A549 (cell line): Measurements from ENCODE around the gene ARHGDIB. TPM values are rescaled to one million over a fixed set of nuclear protein-coding genes. Genes with fewer than 3 reads are reported as not detected.

Experiments
- ATAC-seq, 2 experiments: fragments of 200-7000 bp in 1 of 2; fragments of >200 bp in 1 of 2; cut with Nextera tagmentation in 1 of 2; cut with Tn5 transposase in 1 of 2; 3 replicates each; pipeline versions ENCODE4 v1.8.0 to v1.9.1; 2018 to 2020; ENCODE audit warnings: mild to moderate bottlenecking in 1 of 2, moderate library complexity in 1 of 2
- CTCF ChIA-PET: fragments of 300-600 bp; sonication (Branson Sonifier 250); formaldehyde crosslinking; extraction: SDS; loops from one replicate; lab custom pipeline; 2021; ENCODE audit warnings: antibody characterized with exemption, inconsistent platforms; lab: Yijun Ruan, JAX
- POLR2A ChIA-PET: fragments of 350-600 bp; formaldehyde crosslinking; extraction: SDS; loops from one replicate; lab custom pipeline; 2021; ENCODE audit warnings: antibody characterized with exemption, inconsistent platforms; lab: Yijun Ruan, JAX
- DNase-seq, 2 experiments: peaks; one replicate each; pipeline versions ENCODE4 v3.0.0 to v3.0.0-alpha.2; 2011 to 2016; ENCODE audit warnings: low read depth in 1 of 2, low spot score in 1 of 2
- FAIRE-seq: peaks from 2 replicates; lab custom pipeline; 2011; peaks lifted over from hg19 to GRCh38; lab: Jason Lieb, UNC
- H3K27ac ChIP-seq, 2 experiments: fragments of >200 bp; sonication (Bioruptor Twin); formaldehyde crosslinking; 3 replicates each; pipeline ENCODE4 v1.5.1; 2016 to 2017
- H3K4me1 ChIP-seq: fragments of >200 bp; sonication (Bioruptor Twin); formaldehyde crosslinking; 3 replicates; pipeline ENCODE4 v1.6.1; 2016
- H3K4me2 ChIP-seq: fragments of >200 bp; sonication (Bioruptor Twin); formaldehyde crosslinking; 3 replicates; pipeline ENCODE4 v1.6.1; 2016
- H3K4me3 ChIP-seq: fragments of >200 bp; sonication (Bioruptor Twin); formaldehyde crosslinking; 3 replicates; pipeline ENCODE4 v1.5.1; 2016
- H3K9me3 ChIP-seq: fragments of >200 bp; sonication (Bioruptor Twin); formaldehyde crosslinking; 3 replicates; pipeline ENCODE4 v1.6.1; 2016
- CEBPB ChIP-seq, 2 experiments: fragments of >200 bp in 1 of 2; sonication (Bioruptor Twin) in 1 of 2; formaldehyde crosslinking in 1 of 2; IDR thresholded peaks; 2 replicates each; pipeline ENCODE4 v1.6.1; 2012 to 2016
- CHD4 ChIP-seq: fragments of 200-600 bp; sonication (generic); IDR thresholded peaks from 2 replicates; pipeline ENCODE4 v1.6.1; 2016; ENCODE audit warnings: antibody characterized with exemption, mild to moderate bottlenecking, borderline replicate concordance
- EP300 ChIP-seq, 2 experiments: fragments of >200 bp; sonication (Bioruptor Twin); formaldehyde crosslinking; IDR thresholded peaks; 2 replicates in 1 of 2; 3 replicates in 1 of 2; pipeline ENCODE4 v1.6.1; 2016 to 2017
- ESRRA ChIP-seq: fragments of 150-350 bp; IDR thresholded peaks from 2 replicates; pipeline ENCODE4 v1.6.1; 2014; ENCODE audit warnings: mild to moderate bottlenecking, low read length, borderline replicate concordance
- FOSB ChIP-seq: fragments of 250-450 bp; sonication (Bioruptor Pico); IDR thresholded peaks from 2 replicates; pipeline ENCODE4 v1.5.0; 2020; ENCODE audit warnings: mild to moderate bottlenecking, moderate library complexity
- FOSL2 ChIP-seq, 2 experiments: fragments of 450-650 bp in 1 of 2; fragments of >200 bp in 1 of 2; sonication (Bioruptor Twin) in 1 of 2; formaldehyde crosslinking; IDR thresholded peaks; 2 replicates each; pipeline versions ENCODE4 v1.5.0 to v1.6.1; 2016 to 2020; ENCODE audit warnings: mild to moderate bottlenecking in 1 of 2, moderate library complexity in 1 of 2
- FOXS1 ChIP-seq: fragments of 250-450 bp; sonication (Bioruptor Pico); IDR thresholded peaks from 2 replicates; pipeline ENCODE4 v1.5.0; 2020; ENCODE audit warnings: mild to moderate bottlenecking, moderate library complexity
- GATA3 ChIP-seq: IDR thresholded peaks from 2 replicates; pipeline ENCODE4 v1.6.1; 2012; ENCODE audit warnings: borderline replicate concordance
- HEYL ChIP-seq: fragments of 250-450 bp; sonication (Bioruptor Pico); IDR thresholded peaks from 2 replicates; pipeline ENCODE4 v1.8.0; 2021; ENCODE audit warnings: mild to moderate bottlenecking, moderate library complexity
- JUNB ChIP-seq: fragments of >200 bp; sonication (Bioruptor Twin); formaldehyde crosslinking; IDR thresholded peaks from 2 replicates; pipeline ENCODE4 v1.6.1; 2016
- KDM1A ChIP-seq: fragments of 200-600 bp; sonication (generic); IDR thresholded peaks from 2 replicates; pipeline ENCODE4 v1.6.1; 2016; ENCODE audit warnings: low read depth, mild to moderate bottlenecking
- KDM5A ChIP-seq: fragments of 200-600 bp; sonication (generic); IDR thresholded peaks from 2 replicates; pipeline ENCODE4 v1.6.1; 2016; ENCODE audit warnings: antibody characterized with exemption, mild to moderate bottlenecking
- MAZ ChIP-seq: fragments of 150-350 bp; IDR thresholded peaks from 2 replicates; pipeline ENCODE4 v1.6.1; 2014; ENCODE audit warnings: antibody characterized with exemption, low read depth, low read length, borderline replicate concordance
- PHF8 ChIP-seq: fragments of 200-600 bp; sonication (generic); IDR thresholded peaks from 2 replicates; pipeline ENCODE4 v1.6.1; 2016; ENCODE audit warnings: low read depth, mild to moderate bottlenecking, antibody characterized with exemption, moderate library complexity, borderline replicate concordance
- POLR2A ChIP-seq: IDR thresholded peaks from 2 replicates; pipeline ENCODE4 v1.6.1; 2012; ENCODE audit warnings: mild to moderate bottlenecking, low read length
- RARB ChIP-seq: fragments of 250-450 bp; sonication (Bioruptor Pico); IDR thresholded peaks from 2 replicates; pipeline ENCODE4 v1.8.0; 2021; ENCODE audit warnings: mild to moderate bottlenecking, moderate library complexity
- RNF2 ChIP-seq: fragments of 200-600 bp; sonication (generic); IDR thresholded peaks from 2 replicates; pipeline ENCODE4 v1.6.1; 2016; ENCODE audit warnings: low read depth, mild to moderate bottlenecking, antibody characterized with exemption, moderate library complexity, borderline replicate concordance
- SMC3 ChIP-seq: fragments of >200 bp; sonication (Bioruptor Twin); formaldehyde crosslinking; IDR thresholded peaks from 3 replicates; pipeline ENCODE4 v1.6.1; 2018; ENCODE audit warnings: inconsistent platforms
- TFCP2L1 ChIP-seq: fragments of 250-450 bp; sonication (Bioruptor Pico); IDR thresholded peaks from 2 replicates; pipeline ENCODE4 v1.5.0; 2021; ENCODE audit warnings: mild to moderate bottlenecking
- TP53 ChIP-seq: fragments of 250-450 bp; sonication (Bioruptor Pico); IDR thresholded peaks from 2 replicates; pipeline ENCODE4 v1.5.0; 2021; ENCODE audit warnings: mild to moderate bottlenecking, moderate library complexity
- ZC3H11A ChIP-seq: fragments of 450-650 bp; IDR thresholded peaks from 2 replicates; pipeline ENCODE4 v1.6.1; 2014; ENCODE audit warnings: antibody characterized with exemption, mild to moderate bottlenecking
- ZNF302 ChIP-seq: fragments of 250-450 bp; sonication (Bioruptor Pico); IDR thresholded peaks from 2 replicates; pipeline ENCODE4 v1.9.0; 2021; ENCODE audit warnings: inconsistent platforms, mild to moderate bottlenecking, moderate library complexity
- ZSCAN20 ChIP-seq: fragments of 250-450 bp; sonication (Bioruptor Pico); IDR thresholded peaks from 2 replicates; pipeline ENCODE4 v1.8.0; 2022; ENCODE audit warnings: mild to moderate bottlenecking, moderate library complexity
- whole genome bisulfite sequencing: methylation state at CpG from one replicate; pipeline ENCODE4 v1.1.6; 2017; ENCODE audit errors: missing lambda C conversion rate; 5-methylcytosine and 5-hydroxymethylcytosine counted together
- polyA plus RNA-seq, 4 experiments: library from polyadenylated mRNA; depleted of rRNA in 3 of 4; stranded (reverse); fragments of >200 nt; fragmentation: RNase III in 1 of 4; extraction: RNeasy Plus Mini Kit Qiagen cat#74134 plus additional on column Dnase treatment in 1 of 4; gene quantifications; 2 replicates in 3 of 4; 3 replicates in 1 of 4; pipeline ENCODE4 v1.2.3, GENCODE V29; 2011 to 2017
- TF ChIP-seq, protein P1 (sequence below): fragments of >200 bp; sonication (Bioruptor Twin); formaldehyde crosslinking; IDR thresholded peaks from 3 replicates; pipeline ENCODE4 v1.5.1; 2016
- TF ChIP-seq, protein P2 (sequence below): fragments of 200-600 bp; sonication (generic); IDR thresholded peaks from 2 replicates; pipeline ENCODE4 v1.6.1; 2016; ENCODE audit warnings: antibody characterized with exemption, mild to moderate bottlenecking, moderate library complexity

Gene ARHGDIB
- polyA plus RNA-seq, 2 of the 4 experiments (the other 2 are of a cell fraction), result 0.84 to 3.5 TPM

DNA sequence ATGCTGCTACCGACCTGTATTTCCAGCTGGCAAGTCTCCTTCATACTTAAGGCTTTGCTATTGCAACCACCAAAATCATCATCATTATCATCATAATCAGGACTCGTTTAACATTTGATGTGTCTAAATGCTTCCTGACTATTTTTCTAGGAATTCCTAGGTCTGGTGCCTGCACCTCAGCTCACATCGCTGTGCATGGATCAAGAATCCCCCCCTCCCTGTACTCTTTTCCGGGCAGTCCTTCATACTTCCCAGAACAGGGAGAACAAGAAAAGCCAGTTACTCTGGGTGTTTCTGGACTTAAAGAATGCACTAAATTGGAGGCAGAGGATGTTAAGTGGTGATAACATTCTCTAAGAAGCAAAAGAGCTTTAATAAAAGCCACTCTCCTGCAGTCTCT, 32.5 kb downstream of the ARHGDIB start:
- no peak for FAIRE-seq
- POLR2A ChIA-PET, result no interaction called here
- H3K9me3 ChIP-seq, result no peaks in the 10 kb centered on the region
- no peak overlapping the region for H3K27ac ChIP-seq
- H3K4me2 ChIP-seq, result no peak overlapping the region
- no peak for TF ChIP-seq MAZ
- TF ChIP-seq HEYL (CRISPR knock-in tag), result no peak
- no peak for TF ChIP-seq KDM5A
- no peak for TF ChIP-seq GATA3
- TF ChIP-seq SMC3, result no peak
- no peak for TF ChIP-seq ZC3H11A
- TF ChIP-seq TP53 (CRISPR knock-in tag), result no peak
- TF ChIP-seq RNF2, result no peak
- TF ChIP-seq FOSL2 (IDR thresholded peaks at IDR 0.05), result no peak
- no peak for TF ChIP-seq FOSL2 (CRISPR knock-in tag; IDR thresholded peaks at IDR 0.05)
- no peak for TF ChIP-seq ZSCAN20 (CRISPR knock-in tag)
- TF ChIP-seq, protein P1, sequence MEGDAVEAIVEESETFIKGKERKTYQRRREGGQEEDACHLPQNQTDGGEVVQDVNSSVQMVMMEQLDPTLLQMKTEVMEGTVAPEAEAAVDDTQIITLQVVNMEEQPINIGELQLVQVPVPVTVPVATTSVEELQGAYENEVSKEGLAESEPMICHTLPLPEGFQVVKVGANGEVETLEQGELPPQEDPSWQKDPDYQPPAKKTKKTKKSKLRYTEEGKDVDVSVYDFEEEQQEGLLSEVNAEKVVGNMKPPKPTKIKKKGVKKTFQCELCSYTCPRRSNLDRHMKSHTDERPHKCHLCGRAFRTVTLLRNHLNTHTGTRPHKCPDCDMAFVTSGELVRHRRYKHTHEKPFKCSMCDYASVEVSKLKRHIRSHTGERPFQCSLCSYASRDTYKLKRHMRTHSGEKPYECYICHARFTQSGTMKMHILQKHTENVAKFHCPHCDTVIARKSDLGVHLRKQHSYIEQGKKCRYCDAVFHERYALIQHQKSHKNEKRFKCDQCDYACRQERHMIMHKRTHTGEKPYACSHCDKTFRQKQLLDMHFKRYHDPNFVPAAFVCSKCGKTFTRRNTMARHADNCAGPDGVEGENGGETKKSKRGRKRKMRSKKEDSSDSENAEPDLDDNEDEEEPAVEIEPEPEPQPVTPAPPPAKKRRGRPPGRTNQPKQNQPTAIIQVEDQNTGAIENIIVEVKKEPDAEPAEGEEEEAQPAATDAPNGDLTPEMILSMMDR, result no peak
- no peak for TF ChIP-seq TFCP2L1
- TF ChIP-seq, all 56 proteins: peak for 0
- ATAC-seq, result no peak
- CTCF ChIA-PET, result no interaction called here
- no peak for DNase-seq
- no peaks in the 10 kb centered on the region; the same call in 2 of the 3 replicates for H3K4me1 ChIP-seq
- WGBS, result 69% methylated on average over 4 of the region's 4 CpGs
- no peak overlapping the region for H3K4me3 ChIP-seq

DNA sequence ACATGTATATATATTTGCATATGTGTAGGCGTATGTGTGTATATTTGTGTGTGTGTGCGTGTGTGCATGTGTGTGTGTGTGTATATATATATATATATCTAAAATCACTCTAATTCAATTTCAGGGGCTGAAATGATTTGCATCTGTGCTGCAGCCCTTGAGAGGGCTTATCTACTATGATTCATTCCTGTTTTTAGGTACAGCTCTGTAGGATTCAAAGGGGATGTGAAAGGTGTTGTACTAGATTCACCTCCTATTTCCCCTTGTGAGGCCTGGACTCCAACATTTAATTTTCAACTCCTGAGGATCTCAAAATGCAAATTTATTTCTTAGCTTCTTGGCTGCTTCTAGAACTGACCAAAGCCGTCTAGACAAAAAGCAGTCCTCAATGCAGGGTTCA, 34.1 kb downstream of the ARHGDIB start:
- no peak for FAIRE-seq
- CTCF ChIA-PET, result interaction anchor here (1.0 kb wide), 2 partner anchors 9 to 21 kb away, joined by 4 read pairs; no protein-coding TSS in a partner anchor
- no peak for TF ChIP-seq PHF8
- no peak for TF ChIP-seq EP300 (IDR thresholded peaks at IDR 0.05)
- no peak for TF ChIP-seq RARB (CRISPR knock-in tag)
- no peak for TF ChIP-seq ESRRA
- no peak for TF ChIP-seq CHD4
- TF ChIP-seq, protein P2, sequence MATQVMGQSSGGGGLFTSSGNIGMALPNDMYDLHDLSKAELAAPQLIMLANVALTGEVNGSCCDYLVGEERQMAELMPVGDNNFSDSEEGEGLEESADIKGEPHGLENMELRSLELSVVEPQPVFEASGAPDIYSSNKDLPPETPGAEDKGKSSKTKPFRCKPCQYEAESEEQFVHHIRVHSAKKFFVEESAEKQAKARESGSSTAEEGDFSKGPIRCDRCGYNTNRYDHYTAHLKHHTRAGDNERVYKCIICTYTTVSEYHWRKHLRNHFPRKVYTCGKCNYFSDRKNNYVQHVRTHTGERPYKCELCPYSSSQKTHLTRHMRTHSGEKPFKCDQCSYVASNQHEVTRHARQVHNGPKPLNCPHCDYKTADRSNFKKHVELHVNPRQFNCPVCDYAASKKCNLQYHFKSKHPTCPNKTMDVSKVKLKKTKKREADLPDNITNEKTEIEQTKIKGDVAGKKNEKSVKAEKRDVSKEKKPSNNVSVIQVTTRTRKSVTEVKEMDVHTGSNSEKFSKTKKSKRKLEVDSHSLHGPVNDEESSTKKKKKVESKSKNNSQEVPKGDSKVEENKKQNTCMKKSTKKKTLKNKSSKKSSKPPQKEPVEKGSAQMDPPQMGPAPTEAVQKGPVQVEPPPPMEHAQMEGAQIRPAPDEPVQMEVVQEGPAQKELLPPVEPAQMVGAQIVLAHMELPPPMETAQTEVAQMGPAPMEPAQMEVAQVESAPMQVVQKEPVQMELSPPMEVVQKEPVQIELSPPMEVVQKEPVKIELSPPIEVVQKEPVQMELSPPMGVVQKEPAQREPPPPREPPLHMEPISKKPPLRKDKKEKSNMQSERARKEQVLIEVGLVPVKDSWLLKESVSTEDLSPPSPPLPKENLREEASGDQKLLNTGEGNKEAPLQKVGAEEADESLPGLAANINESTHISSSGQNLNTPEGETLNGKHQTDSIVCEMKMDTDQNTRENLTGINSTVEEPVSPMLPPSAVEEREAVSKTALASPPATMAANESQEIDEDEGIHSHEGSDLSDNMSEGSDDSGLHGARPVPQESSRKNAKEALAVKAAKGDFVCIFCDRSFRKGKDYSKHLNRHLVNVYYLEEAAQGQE, result no peak
- no peak for TF ChIP-seq POLR2A
- TF ChIP-seq KDM1A, result no peak
- POLR2A ChIA-PET, result no interaction called here
- no peak for DNase-seq
- no peak for ATAC-seq
- Histone ChIP-seq H3K27ac (no peak overlapping the region), H3K4me1 (no peaks in the 10 kb centered on the region; the same call in 2 of the 3 replicates), H3K4me3 (no peak overlapping the region), H3K4me2 (no peak overlapping the region), H3K9me3 (no peaks in the 10 kb centered on the region)
- 72% methylated on average over 3 of the region's 3 CpGs for WGBS

DNA sequence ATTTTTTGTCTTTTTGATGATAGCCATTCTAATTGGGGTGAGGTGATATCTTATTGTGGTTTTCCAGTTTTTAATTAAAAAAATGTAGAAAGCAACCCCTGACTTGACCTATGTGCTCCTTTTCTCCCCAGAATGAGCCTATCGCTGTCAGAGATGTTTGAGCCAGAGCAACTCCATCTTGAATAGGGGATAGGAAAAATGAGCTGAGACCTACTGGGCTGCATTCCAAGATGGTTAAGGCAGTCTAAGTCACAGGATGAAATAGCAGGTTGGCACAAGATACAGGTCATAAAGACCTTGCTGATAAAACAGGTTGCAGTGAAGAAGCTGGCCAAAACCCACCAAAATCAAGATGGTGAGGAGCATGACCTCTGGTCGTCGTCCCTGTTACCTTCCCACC, 36.9 kb downstream of the ARHGDIB start:
- H3K4me1 ChIP-seq, result no peaks in the 10 kb centered on the region
- ChIA-PET POLR2A (no interaction called here), CTCF (no interaction called here)
- TF ChIP-seq TFCP2L1, result no peak
- no peak for TF ChIP-seq FOSB
- no peak for TF ChIP-seq FOSL2 (IDR thresholded peaks at IDR 0.05)
- no peak for TF ChIP-seq FOSL2 (CRISPR knock-in tag; IDR thresholded peaks at IDR 0.05)
- TF ChIP-seq CEBPB (IDR thresholded peaks at IDR 0.05), result no peak
- TF ChIP-seq ZNF302, result no peak
- TF ChIP-seq CHD4, result no peak
- TF ChIP-seq FOXS1 (CRISPR knock-in tag), result no peak
- no peak for TF ChIP-seq ESRRA
- no peak for TF ChIP-seq JUNB
- TF ChIP-seq KDM5A, result no peak
- TF ChIP-seq MAZ, result no peak
- TF ChIP-seq POLR2A, result no peak
- no peaks in the 10 kb centered on the region for H3K9me3 ChIP-seq
- DNase-seq (no peak), ATAC-seq (no peak), FAIRE-seq (no peak)
- H3K27ac ChIP-seq, result no peak overlapping the region
- no peak overlapping the region for H3K4me3 ChIP-seq
- WGBS, result 75% methylated on average over 3 of the region's 3 CpGs
- H3K4me2 ChIP-seq, result no peak overlapping the region
